HEK293T (cell line): ENCODE data around the gene MIPOL1.

Experiments
- ARNT ChIP-seq: fragments of 450-650 bp; IDR thresholded peaks from 2 replicates; pipeline ENCODE4 v1.6.1; 2017; ENCODE audit warnings: mild to moderate bottlenecking
- SUZ12 ChIP-seq: fragments of 450-650 bp; IDR thresholded peaks from 2 replicates; pipeline ENCODE4 v1.6.1; 2016; ENCODE audit warnings: mild to moderate bottlenecking
- ZNF384 ChIP-seq: fragments of 450-650 bp; IDR thresholded peaks from 2 replicates; pipeline ENCODE4 v1.6.1; 2016

- TF ChIP-seq ZNF384 (0 out of 2 replicates have a peak, but pooled peaks have one; percentile 53), ARNT (no peak), SUZ12 (no peak)
These were observed 399.2 kb downstream of the MIPOL1 start for GRCh38 chr14:37596790-37597472.
